ENCODE data around the gene CPN1. TPM values are rescaled to one million over a fixed set of nuclear protein-coding genes. Genes with fewer than 3 reads are reported as not detected.
A peak's percentile ranks its signal among the peaks of the same experiment; 100 is the strongest.

The CPN1 gene
- total RNA-seq, 4 donors from 2014 or later: not detected

DNA sequence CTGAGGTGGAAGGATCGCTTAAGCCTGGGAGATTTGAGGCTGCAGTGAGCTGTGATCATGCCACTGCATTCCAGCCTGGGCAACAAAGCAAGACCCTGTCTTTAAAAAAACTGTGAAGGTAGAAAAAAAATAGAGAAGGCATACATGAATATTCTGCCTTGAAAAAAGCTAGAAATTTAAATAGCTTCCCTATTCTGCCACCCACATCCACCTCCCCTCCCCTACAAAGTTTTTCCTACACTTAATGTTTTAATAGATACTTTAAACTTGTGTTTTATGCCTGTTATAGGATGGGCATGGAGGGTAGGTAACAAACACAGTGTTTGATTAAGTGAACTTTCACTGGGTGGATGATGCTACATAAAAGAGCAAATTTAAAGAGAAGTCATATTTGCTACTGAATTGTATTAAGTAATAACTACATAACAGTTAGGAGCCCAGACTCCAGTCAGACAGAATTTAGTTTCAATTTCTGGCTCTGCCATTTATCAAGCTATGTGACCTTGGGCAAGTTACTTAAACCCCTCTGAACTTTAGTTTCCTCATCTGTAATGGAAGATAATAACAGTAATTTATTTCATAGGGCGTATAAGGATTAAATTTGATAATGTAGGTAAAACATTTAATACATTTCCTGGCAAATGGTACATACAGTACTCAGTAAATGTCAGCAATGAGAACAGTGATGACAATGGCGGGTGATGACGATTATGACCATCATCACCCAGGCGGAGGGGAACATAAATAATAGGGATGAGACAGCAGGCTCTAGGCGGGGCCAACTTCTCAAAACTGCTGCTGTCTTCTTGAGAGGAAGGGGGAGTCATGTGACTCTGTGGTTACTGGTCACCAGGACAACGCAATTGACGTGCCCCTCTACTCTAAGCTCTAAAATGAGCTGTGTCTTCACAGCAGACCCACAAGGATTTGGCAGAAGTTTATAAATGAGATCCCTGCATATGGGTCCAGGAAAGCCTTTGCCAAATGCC is 87.7 kb downstream of the CPN1 start:
- H3K27ac ChIP-seq: no peak overlapping the region
- H3K4me1 ChIP-seq: peaks cover 41% of the 10 kb centered on the region
- H3K4me3 ChIP-seq: no peak overlapping the region
- H3K9me3 ChIP-seq: no peaks in the 10 kb centered on the region
- H3K36me3 ChIP-seq: peaks cover 3% of the 10 kb centered on the region
- TF ChIP-seq POLR2A (IDR thresholded peaks at IDR 0.05) (no peak), POLR2AphosphoS5 (IDR thresholded peaks at IDR 0.05) (peak in 1 of 3 donors; percentile 7)
- 53% methylated on average over 8 of the region's 8 CpGs for WGBS
- no peaks in the 10 kb centered on the region for H3K27me3 ChIP-seq
- peak; percentile 78 to 83 for DNase-seq (ENCODE audit: low spot score in 2 of 2)

Other genes with a start within 250 kb of the CPN1 start
- 10 to 100 TPM; 43.4 to 89.6 (median 52.3) TPM for gene DNMBP, start 71.9 kb downstream of the CPN1 start, total RNA-seq
- 10 to 100 TPM; 23.3 to 38.2 (median 27.9) TPM for gene ERLIN1, start 104.2 kb upstream of the CPN1 start, total RNA-seq
- gene CHUK, start 147.7 kb upstream of the CPN1 start, total RNA-seq: 10 to 100 TPM; 11.3 to 15.4 (median 13.9) TPM
- 10 to 100 TPM; 14.3 to 27.9 (median 22.6) TPM for gene CWF19L1, start 185.8 kb upstream of the CPN1 start, total RNA-seq
- 10 to 100 TPM; 11.7 to 49.6 (median 36.2) TPM for gene BLOC1S2, start 204.8 kb upstream of the CPN1 start, total RNA-seq
- not detected for gene PKD2L1, start 248.4 kb upstream of the CPN1 start, total RNA-seq